GM18507 (cell line): ENCODE data around the gene GYG2.

ENCODE experiments used
- DNase-seq: peaks from one replicate; pipeline ENCODE4 v3.0.0; 2011; ENCODE audit warnings: low read depth; ENCODE audit not compliant: insufficient read length; ENCODE audit errors: extremely low spot score
- FAIRE-seq: peaks from 2 replicates; lab custom pipeline; 2011; peaks lifted over from hg19 to GRCh38; lab: Jason Lieb, UNC

GYG2 gene

DNA sequence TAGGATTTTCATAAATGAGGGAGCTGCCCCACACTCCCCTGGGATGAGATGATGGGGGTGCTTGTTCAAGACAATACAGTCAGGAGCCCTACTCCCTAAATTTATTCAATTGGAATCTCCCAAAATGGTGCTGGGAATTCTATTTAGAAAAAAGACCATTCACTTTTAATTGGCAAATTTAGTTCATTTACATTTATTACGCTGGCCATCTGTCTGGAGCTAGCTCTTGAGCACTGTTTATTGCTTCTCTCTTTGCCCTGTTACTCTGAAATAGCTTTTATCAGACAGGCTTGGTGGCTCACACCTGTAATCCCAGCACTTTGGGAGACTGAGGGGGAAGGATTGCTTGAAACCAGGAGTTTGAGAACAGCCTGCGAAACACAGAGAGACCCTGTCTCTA, 102.4 kb downstream of the GYG2 start:
- no peak for FAIRE-seq
- DNase-seq, result no peak

DNA sequence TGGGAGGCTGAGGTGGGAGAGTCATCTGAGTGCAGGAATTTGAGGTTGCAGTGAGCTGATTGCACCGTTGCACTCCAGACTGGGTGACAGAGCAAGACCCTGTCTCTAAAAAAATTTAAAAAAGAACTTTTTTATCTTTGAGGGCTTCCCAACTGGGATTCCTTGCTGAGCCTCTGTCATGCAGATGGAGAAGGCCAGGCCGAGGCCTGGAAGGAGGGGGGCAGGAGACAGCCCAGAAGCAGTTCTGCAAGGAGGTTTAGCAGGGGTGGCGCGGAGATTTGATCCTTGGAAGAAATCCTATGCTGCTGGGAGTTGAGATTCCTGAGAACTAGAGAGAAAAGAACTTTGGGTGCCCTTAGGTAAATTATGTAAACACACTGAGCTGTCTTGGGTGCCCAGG, 102.9 kb downstream of the GYG2 start:
- DNase-seq (no peak), FAIRE-seq (no peak)
